ENCODE results near the gene DYDC1.

GRCh38 chr10:80356989-80357850, 665 bp upstream of the DYDC1 start:
- no peak for TF ChIP-seq POLR2A (IDR thresholded peaks at IDR 0.05)
- no peak for TF ChIP-seq CTCF (IDR thresholded peaks at IDR 0.05)
- no peak for TF ChIP-seq POLR2AphosphoS5 (IDR thresholded peaks at IDR 0.05)

Measured in breast epithelium (tissue), 3 donors.